Astrocyte (in vitro differentiated cells and primary cell): ENCODE measurements around the gene SUPT3H. TPM values are rescaled to one million over a fixed set of nuclear protein-coding genes. Genes with fewer than 3 reads are reported as not detected.
A peak's percentile ranks its signal among the peaks of the same experiment; 100 is the strongest.

Source experiments
- DNase-seq: peaks from one replicate; pipeline ENCODE4 v3.0.0-alpha.2; 2010; ENCODE audit warnings: low read depth
- FAIRE-seq: peaks from 2 replicates; lab custom pipeline; 2011; peaks lifted over from hg19 to GRCh38; lab: Jason Lieb, UNC
- H2AFZ ChIP-seq: 2 replicates; pipeline ENCODE4 v1.6.0; 2012; ENCODE audit warnings: low read depth, low read length, inconsistent platforms
- H3K27ac ChIP-seq: 2 replicates; pipeline ENCODE4 v1.5.1; 2011; ENCODE audit warnings: low read depth, low read length, inconsistent platforms
- H3K27me3 ChIP-seq: 2 replicates; pipeline ENCODE4 v1.6.0; 2011; ENCODE audit warnings: low read length, inconsistent platforms; ENCODE audit not compliant: insufficient read depth
- H3K36me3 ChIP-seq: 2 replicates; pipeline ENCODE4 v1.5.1; 2011; ENCODE audit warnings: low read length, inconsistent platforms; ENCODE audit not compliant: insufficient read depth
- H3K4me1 ChIP-seq: 2 replicates; pipeline ENCODE4 v1.5.1; 2011; ENCODE audit warnings: low read length, inconsistent platforms; ENCODE audit not compliant: insufficient read depth
- H3K4me2 ChIP-seq: 2 replicates; pipeline ENCODE4 v1.6.0; 2012; ENCODE audit warnings: low read length, inconsistent platforms
- H3K4me3 ChIP-seq: 2 replicates; pipeline ENCODE4 v1.5.1; 2011; ENCODE audit warnings: low read depth, mild to moderate bottlenecking, low read length, inconsistent platforms; ENCODE audit not compliant: insufficient read depth
- H3K79me2 ChIP-seq: 2 replicates; pipeline ENCODE4 v1.6.0; 2012; ENCODE audit warnings: mild to moderate bottlenecking, low read length, inconsistent platforms; ENCODE audit not compliant: insufficient read depth
- H3K9ac ChIP-seq: 2 replicates; pipeline ENCODE4 v1.6.0; 2012; ENCODE audit warnings: mild to moderate bottlenecking, low read length, inconsistent platforms
- H3K9me3 ChIP-seq: 2 replicates; pipeline ENCODE4 v1.5.1; 2012; ENCODE audit warnings: low read depth, mild to moderate bottlenecking, low read length, inconsistent platforms; ENCODE audit not compliant: insufficient read depth
- H4K20me1 ChIP-seq: 2 replicates; pipeline ENCODE4 v1.6.0; 2012; ENCODE audit warnings: low read length, inconsistent platforms; ENCODE audit not compliant: insufficient read depth
- H3K27ac Mint-ChIP-seq: one replicate; pipeline ENCODE4 v1.8.0; 2021; ENCODE audit warnings: mild to moderate bottlenecking, mixed read lengths; ENCODE audit not compliant: unreplicated experiment
- H3K27me3 Mint-ChIP-seq: one replicate; pipeline ENCODE4 v1.8.0; 2021; ENCODE audit warnings: low read depth, mixed read lengths; ENCODE audit not compliant: unreplicated experiment
- H3K36me3 Mint-ChIP-seq: one replicate; pipeline ENCODE4 v1.8.0; 2021; ENCODE audit warnings: low read depth, mixed read lengths; ENCODE audit not compliant: unreplicated experiment
- H3K4me1 Mint-ChIP-seq: one replicate; pipeline ENCODE4 v1.8.0; 2021; ENCODE audit warnings: low read depth, mixed read lengths; ENCODE audit not compliant: unreplicated experiment
- H3K4me3 Mint-ChIP-seq: one replicate; pipeline ENCODE4 v1.8.0; 2021; ENCODE audit warnings: mild to moderate bottlenecking, moderate library complexity, mixed read lengths; ENCODE audit not compliant: unreplicated experiment
- H3K9me3 Mint-ChIP-seq: one replicate; pipeline ENCODE4 v1.8.0; 2021; ENCODE audit warnings: mild to moderate bottlenecking, mixed read lengths; ENCODE audit not compliant: unreplicated experiment
- EZH2 ChIP-seq: IDR thresholded peaks from 2 replicates; pipeline ENCODE4 v1.6.1; 2012; ENCODE audit warnings: mild to moderate bottlenecking, low read length, inconsistent platforms; ENCODE audit not compliant: insufficient read depth
- total RNA-seq: library from RNA; stranded (reverse); gene quantifications from 2 replicates; pipeline ENCODE4 v1.2.1, GENCODE V29; 2021
- TF ChIP-seq, protein P1 (sequence below): IDR thresholded peaks from 2 replicates; pipeline ENCODE4 v1.5.1; 2011; ENCODE audit warnings: low read depth, mild to moderate bottlenecking, inconsistent platforms, low read length, moderate library complexity; ENCODE audit not compliant: insufficient read depth

SUPT3H gene
- total RNA-seq, 1 donor from 2014 or later, result 12.4 TPM

DNA sequence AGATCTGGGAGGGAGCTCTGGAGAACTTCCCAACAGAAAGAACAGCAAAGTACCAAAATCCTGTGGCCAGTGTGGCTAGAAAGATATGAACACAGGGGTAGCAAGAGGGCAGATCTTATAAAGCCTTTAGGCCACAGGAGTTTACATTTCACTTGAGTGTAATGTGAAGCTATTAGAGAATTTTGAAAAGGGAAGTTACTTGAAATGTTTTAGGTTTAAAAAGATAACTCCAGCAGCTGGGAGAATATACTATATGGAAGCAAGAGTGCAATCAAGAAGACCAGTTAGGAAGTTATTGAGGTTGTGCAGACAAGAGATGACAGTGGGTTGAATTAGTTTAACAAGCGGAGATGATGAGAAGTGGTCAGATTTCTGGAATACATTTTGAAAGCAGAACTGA lies 7.9 kb downstream of the SUPT3H start:
- Histone ChIP-seq H3K4me2 (no peak overlapping the region), H3K9me3 (no peaks in the 10 kb centered on the region), H3K27ac (no peak overlapping the region), H3K79me2 (peaks cover 18% of the 10 kb centered on the region), H2AFZ (no peak overlapping the region), H3K4me3 (no peak overlapping the region), H3K4me1 (no peaks in the 10 kb centered on the region), H3K27me3 (no peaks in the 10 kb centered on the region), H3K9ac (no peak overlapping the region), H3K36me3 (no peaks in the 10 kb centered on the region), H4K20me1 (no peaks in the 10 kb centered on the region)
- no peak overlapping the region for H3K4me3 Mint-ChIP-seq
- no peaks in the 10 kb centered on the region for H3K27me3 Mint-ChIP-seq
- H3K36me3 Mint-ChIP-seq, result no peaks in the 10 kb centered on the region
- peaks cover 3% of the 10 kb centered on the region for H3K4me1 Mint-ChIP-seq
- TF ChIP-seq, protein P1, sequence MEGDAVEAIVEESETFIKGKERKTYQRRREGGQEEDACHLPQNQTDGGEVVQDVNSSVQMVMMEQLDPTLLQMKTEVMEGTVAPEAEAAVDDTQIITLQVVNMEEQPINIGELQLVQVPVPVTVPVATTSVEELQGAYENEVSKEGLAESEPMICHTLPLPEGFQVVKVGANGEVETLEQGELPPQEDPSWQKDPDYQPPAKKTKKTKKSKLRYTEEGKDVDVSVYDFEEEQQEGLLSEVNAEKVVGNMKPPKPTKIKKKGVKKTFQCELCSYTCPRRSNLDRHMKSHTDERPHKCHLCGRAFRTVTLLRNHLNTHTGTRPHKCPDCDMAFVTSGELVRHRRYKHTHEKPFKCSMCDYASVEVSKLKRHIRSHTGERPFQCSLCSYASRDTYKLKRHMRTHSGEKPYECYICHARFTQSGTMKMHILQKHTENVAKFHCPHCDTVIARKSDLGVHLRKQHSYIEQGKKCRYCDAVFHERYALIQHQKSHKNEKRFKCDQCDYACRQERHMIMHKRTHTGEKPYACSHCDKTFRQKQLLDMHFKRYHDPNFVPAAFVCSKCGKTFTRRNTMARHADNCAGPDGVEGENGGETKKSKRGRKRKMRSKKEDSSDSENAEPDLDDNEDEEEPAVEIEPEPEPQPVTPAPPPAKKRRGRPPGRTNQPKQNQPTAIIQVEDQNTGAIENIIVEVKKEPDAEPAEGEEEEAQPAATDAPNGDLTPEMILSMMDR, result no peak
- TF ChIP-seq EZH2, result no peak
- H3K9me3 Mint-ChIP-seq, result no peaks in the 10 kb centered on the region
- H3K27ac Mint-ChIP-seq, result no peak overlapping the region
- FAIRE-seq (no peak), DNase-seq (peak; percentile 22)

DNA sequence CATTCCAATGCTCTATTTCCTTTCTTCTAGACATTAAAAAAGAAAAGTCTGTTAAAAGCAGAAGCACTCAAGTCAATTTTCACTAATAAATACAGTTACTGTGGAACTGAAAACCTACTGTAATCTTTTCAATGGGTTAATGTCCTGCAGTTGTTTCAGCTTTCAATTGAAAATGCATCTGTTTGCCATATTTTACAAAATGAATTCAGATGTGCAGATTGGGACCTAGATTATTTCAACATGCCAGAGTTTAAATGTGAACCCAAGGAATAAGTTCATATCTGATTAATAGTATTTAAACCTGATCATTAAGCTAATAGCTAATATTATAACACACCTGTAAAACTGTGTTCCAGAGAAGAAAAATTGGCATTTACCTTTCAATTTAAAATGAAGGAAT lies 9.7 kb downstream of the SUPT3H start:
- no peak overlapping the region for H3K27ac Mint-ChIP-seq
- H3K9me3 Mint-ChIP-seq, result no peaks in the 10 kb centered on the region
- Histone ChIP-seq H3K36me3 (no peaks in the 10 kb centered on the region), H3K9ac (no peak overlapping the region), H3K4me3 (no peak overlapping the region), H3K27me3 (no peaks in the 10 kb centered on the region), H3K4me2 (no peak overlapping the region), H2AFZ (no peak overlapping the region), H3K4me1 (no peaks in the 10 kb centered on the region), H3K27ac (no peak overlapping the region), H3K79me2 (peaks cover 11% of the 10 kb centered on the region), H3K9me3 (no peaks in the 10 kb centered on the region), H4K20me1 (no peaks in the 10 kb centered on the region)
- H3K4me3 Mint-ChIP-seq, result no peak overlapping the region
- DNase-seq (no peak), FAIRE-seq (no peak)
- H3K27me3 Mint-ChIP-seq, result no peaks in the 10 kb centered on the region
- no peaks in the 10 kb centered on the region for H3K36me3 Mint-ChIP-seq
- TF ChIP-seq, protein P1, result no peak
- no peak for TF ChIP-seq EZH2
- H3K4me1 Mint-ChIP-seq, result peaks cover 3% of the 10 kb centered on the region

DNA sequence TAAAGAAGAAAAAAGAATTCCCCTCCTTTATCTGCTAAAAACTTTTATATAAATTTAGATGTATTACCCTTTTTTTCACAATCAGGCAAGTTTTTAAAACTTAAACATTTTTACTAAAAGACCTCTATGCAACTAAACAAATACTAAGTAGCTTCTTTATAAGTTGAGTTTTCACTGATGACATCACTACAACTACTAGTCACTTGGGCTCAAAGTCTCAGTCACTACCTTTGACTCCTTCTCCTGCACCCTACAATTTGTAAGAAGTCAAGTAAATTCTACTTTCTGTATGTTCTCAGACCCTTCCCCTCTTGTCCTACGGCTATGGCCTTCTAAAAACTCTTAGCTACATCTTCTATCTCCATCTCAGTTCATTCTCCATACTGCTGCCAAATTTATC lies 11.2 kb downstream of the SUPT3H start:
- Histone ChIP-seq H3K9ac (no peak overlapping the region), H4K20me1 (no peaks in the 10 kb centered on the region), H3K27me3 (no peaks in the 10 kb centered on the region), H3K4me3 (no peak overlapping the region), H2AFZ (no peak overlapping the region), H3K36me3 (no peaks in the 10 kb centered on the region), H3K79me2 (peaks cover 6% of the 10 kb centered on the region), H3K4me2 (no peak overlapping the region), H3K27ac (no peak overlapping the region), H3K9me3 (no peaks in the 10 kb centered on the region), H3K4me1 (no peaks in the 10 kb centered on the region)
- no peak for DNase-seq
- TF ChIP-seq EZH2, result no peak
- TF ChIP-seq, protein P1, result no peak
- no peaks in the 10 kb centered on the region for H3K36me3 Mint-ChIP-seq
- FAIRE-seq, result no peak
- no peaks in the 10 kb centered on the region for H3K27me3 Mint-ChIP-seq
- H3K9me3 Mint-ChIP-seq, result no peaks in the 10 kb centered on the region
- no peak overlapping the region for H3K4me3 Mint-ChIP-seq
- peaks cover 3% of the 10 kb centered on the region for H3K4me1 Mint-ChIP-seq
- H3K27ac Mint-ChIP-seq, result no peak overlapping the region
